Nephron progenitor cell (in vitro differentiated cells): ENCODE measurements around the gene UTP11.

Experiments
- DNase-seq: peaks from one replicate; pipeline ENCODE4 v3.0.0; 2021
- H3K27ac Mint-ChIP-seq: 2 replicates; pipeline ENCODE4 v1.8.0; 2021; ENCODE audit warnings: mild to moderate bottlenecking, moderate library complexity, mixed read lengths
- H3K27me3 Mint-ChIP-seq: 2 replicates; pipeline ENCODE4 v1.8.0; 2021; ENCODE audit warnings: mild to moderate bottlenecking, low read depth, mixed read lengths; ENCODE audit not compliant: poor library complexity
- H3K36me3 Mint-ChIP-seq: 2 replicates; pipeline ENCODE4 v1.8.0; 2021; ENCODE audit warnings: low read depth, mixed read lengths
- H3K4me1 Mint-ChIP-seq: 2 replicates; pipeline ENCODE4 v1.8.0; 2021; ENCODE audit warnings: mixed read lengths
- H3K4me3 Mint-ChIP-seq: 2 replicates; pipeline ENCODE4 v1.8.0; 2021; ENCODE audit warnings: mild to moderate bottlenecking, moderate library complexity, mixed read lengths
- H3K9me3 Mint-ChIP-seq: 2 replicates; pipeline ENCODE4 v1.8.0; 2021; ENCODE audit warnings: mild to moderate bottlenecking, moderate library complexity, mixed read lengths
- TF ChIP-seq, protein P1 (sequence below): fragments of 200-600 bp; sonication (generic); IDR thresholded peaks from 2 replicates; pipeline ENCODE4 v1.5.0; 2021; ENCODE audit warnings: antibody characterized with exemption

Gene UTP11

GRCh38 chr1:38014724-38015424 is 2.3 kb downstream of the UTP11 start:
- H3K9me3 Mint-ChIP-seq, result peaks cover 7% of the 10 kb centered on the region
- H3K4me1 Mint-ChIP-seq, result peaks cover 51% of the 10 kb centered on the region
- TF ChIP-seq, protein P1, sequence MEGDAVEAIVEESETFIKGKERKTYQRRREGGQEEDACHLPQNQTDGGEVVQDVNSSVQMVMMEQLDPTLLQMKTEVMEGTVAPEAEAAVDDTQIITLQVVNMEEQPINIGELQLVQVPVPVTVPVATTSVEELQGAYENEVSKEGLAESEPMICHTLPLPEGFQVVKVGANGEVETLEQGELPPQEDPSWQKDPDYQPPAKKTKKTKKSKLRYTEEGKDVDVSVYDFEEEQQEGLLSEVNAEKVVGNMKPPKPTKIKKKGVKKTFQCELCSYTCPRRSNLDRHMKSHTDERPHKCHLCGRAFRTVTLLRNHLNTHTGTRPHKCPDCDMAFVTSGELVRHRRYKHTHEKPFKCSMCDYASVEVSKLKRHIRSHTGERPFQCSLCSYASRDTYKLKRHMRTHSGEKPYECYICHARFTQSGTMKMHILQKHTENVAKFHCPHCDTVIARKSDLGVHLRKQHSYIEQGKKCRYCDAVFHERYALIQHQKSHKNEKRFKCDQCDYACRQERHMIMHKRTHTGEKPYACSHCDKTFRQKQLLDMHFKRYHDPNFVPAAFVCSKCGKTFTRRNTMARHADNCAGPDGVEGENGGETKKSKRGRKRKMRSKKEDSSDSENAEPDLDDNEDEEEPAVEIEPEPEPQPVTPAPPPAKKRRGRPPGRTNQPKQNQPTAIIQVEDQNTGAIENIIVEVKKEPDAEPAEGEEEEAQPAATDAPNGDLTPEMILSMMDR, result no peak
- H3K27me3 Mint-ChIP-seq, result peaks cover 3% of the 10 kb centered on the region
- H3K4me3 Mint-ChIP-seq, result peak overlapping the region; percentile 96
- no peak for DNase-seq
- H3K36me3 Mint-ChIP-seq, result peaks cover 23% of the 10 kb centered on the region
- no peak overlapping the region for H3K27ac Mint-ChIP-seq

DNA sequence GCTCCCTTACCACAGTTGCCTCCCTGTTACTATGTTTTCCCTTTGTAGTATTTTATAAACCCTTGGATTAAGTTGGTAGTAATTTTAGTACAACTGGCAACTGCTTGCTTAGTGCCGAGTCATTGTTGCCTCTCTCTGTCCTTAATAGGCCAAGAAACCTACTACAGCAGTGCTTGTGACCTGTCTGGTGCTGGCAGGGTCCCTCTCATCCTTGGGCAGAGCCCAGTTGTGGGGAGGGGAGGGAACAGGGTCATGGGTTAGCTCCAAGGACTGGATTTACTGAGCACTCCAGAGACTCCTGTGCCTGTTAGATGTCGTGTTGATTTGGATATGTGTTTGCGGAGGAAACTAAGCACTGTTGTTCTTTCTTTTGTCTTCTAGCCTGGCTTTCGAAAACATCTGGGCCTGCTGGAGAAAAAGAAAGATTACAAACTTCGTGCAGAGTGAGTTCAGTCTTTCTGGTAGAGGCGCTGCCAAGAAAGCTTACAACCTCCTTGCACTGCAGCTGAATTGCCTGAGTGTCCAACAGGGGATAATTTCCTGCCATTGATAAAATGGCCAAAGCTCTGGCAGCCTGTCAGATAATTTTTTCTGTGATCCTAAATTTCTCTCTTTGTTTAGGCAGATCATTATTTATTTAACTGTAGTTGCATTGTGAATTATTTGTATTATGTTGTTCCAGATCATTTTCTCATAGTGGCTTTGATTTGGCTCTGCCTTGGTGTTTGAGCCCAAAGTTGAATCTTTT is 3.6 kb downstream of the UTP11 start:
- Mint-ChIP-seq H3K9me3 (peaks cover 7% of the 10 kb centered on the region), H3K27ac (peak overlapping the region; percentile 98)
- DNase-seq, result no peak

GRCh38 chr1:38018864-38019343 is 6.4 kb downstream of the UTP11 start:
- Mint-ChIP-seq H3K27ac (peak overlapping the region; percentile 66), H3K4me3 (no peak overlapping the region), H3K27me3 (no peaks in the 10 kb centered on the region), H3K36me3 (peaks cover 49% of the 10 kb centered on the region), H3K4me1 (peaks cover 38% of the 10 kb centered on the region), H3K9me3 (no peaks in the 10 kb centered on the region)
- DNase-seq, result no peak
- TF ChIP-seq, protein P1, result peak; percentile 46

More for the DNA sequence above, 3.6 kb downstream of the UTP11 start:
- Mint-ChIP-seq H3K36me3 (peaks cover 30% of the 10 kb centered on the region), H3K27me3 (no peaks in the 10 kb centered on the region), H3K4me3 (no peak overlapping the region), H3K4me1 (peaks cover 42% of the 10 kb centered on the region)
- TF ChIP-seq, protein P1, result no peak

GRCh38 chr1:38020396-38020795 is 7.9 kb downstream of the UTP11 start:
- no peaks in the 10 kb centered on the region for H3K27me3 Mint-ChIP-seq
- no peak overlapping the region for H3K4me3 Mint-ChIP-seq
- DNase-seq, result no peak
- peaks cover 58% of the 10 kb centered on the region for H3K36me3 Mint-ChIP-seq
- no peaks in the 10 kb centered on the region for H3K9me3 Mint-ChIP-seq
- H3K27ac Mint-ChIP-seq, result no peak overlapping the region
- TF ChIP-seq, protein P1, result no peak
- H3K4me1 Mint-ChIP-seq, result peaks cover 31% of the 10 kb centered on the region

DNA sequence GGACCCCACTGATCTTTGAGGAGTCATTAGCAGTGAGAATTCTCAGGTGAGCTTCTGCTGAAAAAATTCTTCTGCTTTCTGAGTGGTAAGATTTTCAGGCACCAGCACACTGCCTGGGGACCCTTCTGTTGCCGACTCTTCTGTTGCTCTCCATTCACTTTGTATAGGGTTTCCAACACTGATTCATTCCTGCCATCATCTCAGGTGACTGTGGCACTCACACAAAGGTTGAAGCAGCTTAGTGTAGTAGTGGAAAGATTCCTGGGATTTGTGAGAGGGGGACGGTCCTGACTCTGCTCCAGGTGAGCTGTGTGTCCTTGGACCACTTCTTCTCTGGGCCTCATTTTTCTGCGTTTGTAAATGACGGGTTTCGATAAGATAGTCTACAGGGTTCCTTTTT is 9.4 kb downstream of the UTP11 start:
- TF ChIP-seq, protein P1, result no peak
- H3K4me3 Mint-ChIP-seq, result no peak overlapping the region
- DNase-seq, result no peak
- no peaks in the 10 kb centered on the region for H3K9me3 Mint-ChIP-seq
- peaks cover 29% of the 10 kb centered on the region for H3K4me1 Mint-ChIP-seq
- peak overlapping the region; percentile 54 for H3K27ac Mint-ChIP-seq
- peaks cover 56% of the 10 kb centered on the region for H3K36me3 Mint-ChIP-seq
- H3K27me3 Mint-ChIP-seq, result no peaks in the 10 kb centered on the region
